ENCODE measurements around the gene XIRP2. TPM values are rescaled to one million over a fixed set of nuclear protein-coding genes. Genes with fewer than 3 reads are reported as not detected.

The XIRP2 gene
- total RNA-seq, 1 donor from 2014 or later = 0.25 TPM

- no peaks in the 10 kb centered on the region for H3K9me3 Mint-ChIP-seq (ENCODE audit: unreplicated experiment)
- no peak overlapping the region for H3K4me3 Mint-ChIP-seq (ENCODE audit: unreplicated experiment)
- no peak overlapping the region for H2AFZ ChIP-seq (ENCODE audit: low read depth, low read length)
- H3K4me2 ChIP-seq (ENCODE audit: low read length) = no peak overlapping the region
- H3K36me3 Mint-ChIP-seq (ENCODE audit: low read depth, unreplicated experiment) = no peaks in the 10 kb centered on the region
- peaks cover 25% of the 10 kb centered on the region for H3K4me1 ChIP-seq (ENCODE audit: insufficient read depth, low read length)
- FAIRE-seq = no peak
- no peaks in the 10 kb centered on the region for H3K36me3 ChIP-seq (ENCODE audit: insufficient read depth, low read length)
- no peaks in the 10 kb centered on the region for H4K20me1 ChIP-seq (ENCODE audit: insufficient read depth, low read length)
- H3K9me3 ChIP-seq (ENCODE audit: insufficient read depth, low read depth, low read length) = no peaks in the 10 kb centered on the region
- no peak overlapping the region for H3K27ac ChIP-seq (ENCODE audit: low read depth, low read length)
- H3K9ac ChIP-seq (ENCODE audit: low read length) = no peak overlapping the region
- H3K4me1 Mint-ChIP-seq (ENCODE audit: low read depth, unreplicated experiment) = peaks cover 27% of the 10 kb centered on the region
- no peak overlapping the region for H3K4me3 ChIP-seq (ENCODE audit: insufficient read depth, low read depth, low read length)
- no peaks in the 10 kb centered on the region for H3K27me3 Mint-ChIP-seq (ENCODE audit: low read depth, unreplicated experiment)
- no peaks in the 10 kb centered on the region for H3K79me2 ChIP-seq (ENCODE audit: insufficient read depth, low read length)
- DNase-seq (ENCODE audit: low read depth) = peak; percentile 12
- no peak overlapping the region for H3K27ac Mint-ChIP-seq (ENCODE audit: unreplicated experiment)
- no peak for TF ChIP-seq EZH2 (IDR thresholded peaks at IDR 0.05; ENCODE audit: insufficient read depth, low read length)
- TF ChIP-seq, protein P1, sequence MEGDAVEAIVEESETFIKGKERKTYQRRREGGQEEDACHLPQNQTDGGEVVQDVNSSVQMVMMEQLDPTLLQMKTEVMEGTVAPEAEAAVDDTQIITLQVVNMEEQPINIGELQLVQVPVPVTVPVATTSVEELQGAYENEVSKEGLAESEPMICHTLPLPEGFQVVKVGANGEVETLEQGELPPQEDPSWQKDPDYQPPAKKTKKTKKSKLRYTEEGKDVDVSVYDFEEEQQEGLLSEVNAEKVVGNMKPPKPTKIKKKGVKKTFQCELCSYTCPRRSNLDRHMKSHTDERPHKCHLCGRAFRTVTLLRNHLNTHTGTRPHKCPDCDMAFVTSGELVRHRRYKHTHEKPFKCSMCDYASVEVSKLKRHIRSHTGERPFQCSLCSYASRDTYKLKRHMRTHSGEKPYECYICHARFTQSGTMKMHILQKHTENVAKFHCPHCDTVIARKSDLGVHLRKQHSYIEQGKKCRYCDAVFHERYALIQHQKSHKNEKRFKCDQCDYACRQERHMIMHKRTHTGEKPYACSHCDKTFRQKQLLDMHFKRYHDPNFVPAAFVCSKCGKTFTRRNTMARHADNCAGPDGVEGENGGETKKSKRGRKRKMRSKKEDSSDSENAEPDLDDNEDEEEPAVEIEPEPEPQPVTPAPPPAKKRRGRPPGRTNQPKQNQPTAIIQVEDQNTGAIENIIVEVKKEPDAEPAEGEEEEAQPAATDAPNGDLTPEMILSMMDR (IDR thresholded peaks at IDR 0.05; ENCODE audit: insufficient read depth, low read depth, low read length) = no peak
- no peaks in the 10 kb centered on the region for H3K27me3 ChIP-seq (ENCODE audit: insufficient read depth, low read length)
Observed at GRCh38 chr2:167136879-167137596, 248.8 kb downstream of the XIRP2 start.

GRCh38 chr2:167140330-167140729 lies 252.1 kb downstream of the XIRP2 start:
- Histone ChIP-seq H3K4me2 (ENCODE audit: low read length) (peak overlapping the region; percentile 57), H4K20me1 (ENCODE audit: insufficient read depth, low read length) (no peaks in the 10 kb centered on the region), H3K4me3 (ENCODE audit: insufficient read depth, low read depth, low read length) (no peak overlapping the region), H2AFZ (ENCODE audit: low read depth, low read length) (no peak overlapping the region), H3K79me2 (ENCODE audit: insufficient read depth, low read length) (no peaks in the 10 kb centered on the region), H3K4me1 (ENCODE audit: insufficient read depth, low read length) (peaks cover 15% of the 10 kb centered on the region), H3K9ac (ENCODE audit: low read length) (peak overlapping the region; percentile 54), H3K27me3 (ENCODE audit: insufficient read depth, low read length) (no peaks in the 10 kb centered on the region), H3K36me3 (ENCODE audit: insufficient read depth, low read length) (no peaks in the 10 kb centered on the region), H3K9me3 (ENCODE audit: insufficient read depth, low read depth, low read length) (no peaks in the 10 kb centered on the region), H3K27ac (ENCODE audit: low read depth, low read length) (peak overlapping the region; percentile 73)
- TF ChIP-seq, protein P1 (IDR thresholded peaks at IDR 0.05; ENCODE audit: insufficient read depth, low read depth, low read length) = no peak
- TF ChIP-seq EZH2 (IDR thresholded peaks at IDR 0.05; ENCODE audit: insufficient read depth, low read length) = no peak
- H3K36me3 Mint-ChIP-seq (ENCODE audit: low read depth, unreplicated experiment) = no peaks in the 10 kb centered on the region
- H3K27ac Mint-ChIP-seq (ENCODE audit: unreplicated experiment) = peak overlapping the region; percentile 95
- peaks cover 27% of the 10 kb centered on the region for H3K4me1 Mint-ChIP-seq (ENCODE audit: low read depth, unreplicated experiment)
- DNase-seq (ENCODE audit: low read depth) = no peak
- H3K27me3 Mint-ChIP-seq (ENCODE audit: low read depth, unreplicated experiment) = no peaks in the 10 kb centered on the region
- FAIRE-seq = no peak
- no peaks in the 10 kb centered on the region for H3K9me3 Mint-ChIP-seq (ENCODE audit: unreplicated experiment)
- no peak overlapping the region for H3K4me3 Mint-ChIP-seq (ENCODE audit: unreplicated experiment)

DNA sequence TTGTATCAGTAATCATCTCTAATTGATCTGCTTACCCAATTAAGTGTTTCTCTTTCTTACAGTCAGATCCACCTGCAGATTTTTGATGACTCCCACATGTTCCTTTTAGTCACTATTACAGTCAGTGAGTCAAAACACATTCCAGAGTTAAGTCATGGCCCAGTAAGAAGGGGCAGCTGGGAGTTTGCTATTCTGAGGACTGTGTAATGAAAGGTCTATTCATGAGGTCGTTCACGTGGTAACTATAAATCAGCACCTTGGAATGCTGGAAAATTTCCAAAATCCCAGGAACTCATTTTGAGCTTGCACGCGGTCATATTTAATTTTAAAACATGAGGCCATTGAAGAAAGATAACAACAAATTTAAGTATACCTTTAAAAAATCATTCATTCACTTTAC lies 252.5 kb downstream of the XIRP2 start:
- H3K27me3 Mint-ChIP-seq (ENCODE audit: low read depth, unreplicated experiment) = no peaks in the 10 kb centered on the region
- peak; percentile 99 for DNase-seq (ENCODE audit: low read depth)
- peak overlapping the region; percentile 90 for H3K27ac ChIP-seq (ENCODE audit: low read depth, low read length)

More for the DNA sequence above, 252.5 kb downstream of the XIRP2 start:
- FAIRE-seq = peak; percentile 77
- no peaks in the 10 kb centered on the region for H3K36me3 Mint-ChIP-seq (ENCODE audit: low read depth, unreplicated experiment)
- H4K20me1 ChIP-seq (ENCODE audit: insufficient read depth, low read length) = no peaks in the 10 kb centered on the region
- no peaks in the 10 kb centered on the region for H3K9me3 Mint-ChIP-seq (ENCODE audit: unreplicated experiment)
- H3K4me1 ChIP-seq (ENCODE audit: insufficient read depth, low read length) = peaks cover 11% of the 10 kb centered on the region
- H2AFZ ChIP-seq (ENCODE audit: low read depth, low read length) = no peak overlapping the region
- no peaks in the 10 kb centered on the region for H3K27me3 ChIP-seq (ENCODE audit: insufficient read depth, low read length)
- TF ChIP-seq, protein P1 (IDR thresholded peaks at IDR 0.05; ENCODE audit: insufficient read depth, low read depth, low read length) = no peak
- TF ChIP-seq EZH2 (IDR thresholded peaks at IDR 0.05; ENCODE audit: insufficient read depth, low read length) = no peak
- peaks cover 22% of the 10 kb centered on the region for H3K4me1 Mint-ChIP-seq (ENCODE audit: low read depth, unreplicated experiment)
- peak overlapping the region; percentile 95 for H3K27ac Mint-ChIP-seq (ENCODE audit: unreplicated experiment)
- peak overlapping the region; percentile 57 for H3K4me2 ChIP-seq (ENCODE audit: low read length)
- no peaks in the 10 kb centered on the region for H3K79me2 ChIP-seq (ENCODE audit: insufficient read depth, low read length)
- H3K4me3 ChIP-seq (ENCODE audit: insufficient read depth, low read depth, low read length) = no peak overlapping the region
- H3K9ac ChIP-seq (ENCODE audit: low read length) = peak overlapping the region; percentile 54
- no peaks in the 10 kb centered on the region for H3K36me3 ChIP-seq (ENCODE audit: insufficient read depth, low read length)
- no peaks in the 10 kb centered on the region for H3K9me3 ChIP-seq (ENCODE audit: insufficient read depth, low read depth, low read length)
- H3K4me3 Mint-ChIP-seq (ENCODE audit: unreplicated experiment) = no peak overlapping the region
